ENCODE data around the gene CLDN24. TPM values are rescaled to one million over a fixed set of nuclear protein-coding genes. Genes with fewer than 3 reads are reported as not detected.

Gene CLDN24
- total RNA-seq, 2 donors from 2014 or later = not detected

DNA sequence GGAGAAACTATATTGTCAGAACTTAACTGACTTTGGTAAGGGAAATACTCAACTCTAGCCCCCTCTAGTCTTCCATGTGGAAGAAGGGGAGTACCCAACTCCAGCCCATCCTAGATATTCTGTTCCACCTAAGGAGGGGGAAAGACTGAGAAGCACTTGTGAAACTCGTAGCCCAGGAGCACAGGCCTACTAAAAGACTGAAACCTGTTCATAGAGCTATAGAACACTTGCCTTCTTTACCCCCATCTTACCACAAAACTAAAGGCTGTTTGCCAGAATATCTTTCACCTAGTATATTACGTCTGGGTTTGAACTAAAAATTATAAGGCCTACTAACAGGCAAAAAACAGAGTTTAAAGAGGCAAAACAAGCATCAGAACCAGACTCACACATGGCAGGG, 17.7 kb downstream of the CLDN24 start:
- Histone ChIP-seq H3K9me3 (ENCODE audit: control insufficient read depth, low read length) (peaks cover 13% of the 10 kb centered on the region), H3K27me3 (ENCODE audit: control insufficient read depth, insufficient read depth, low read length, poor library complexity, severe bottlenecking) (no peaks in the 10 kb centered on the region), H3K27ac (ENCODE audit: low read depth, low read length) (no peak overlapping the region), H3K9ac (ENCODE audit: extremely low read depth, low read length, poor library complexity, severe bottlenecking) (no peak overlapping the region), H3K36me3 (ENCODE audit: control insufficient read depth, insufficient read depth, low read length) (peaks cover 94% of the 10 kb centered on the region), H3K4me3 (ENCODE audit: low read length) (no peak overlapping the region), H3K4me1 (ENCODE audit: control insufficient read depth, insufficient read depth, low read length) (no peaks in the 10 kb centered on the region)
- TF ChIP-seq, protein P1, sequence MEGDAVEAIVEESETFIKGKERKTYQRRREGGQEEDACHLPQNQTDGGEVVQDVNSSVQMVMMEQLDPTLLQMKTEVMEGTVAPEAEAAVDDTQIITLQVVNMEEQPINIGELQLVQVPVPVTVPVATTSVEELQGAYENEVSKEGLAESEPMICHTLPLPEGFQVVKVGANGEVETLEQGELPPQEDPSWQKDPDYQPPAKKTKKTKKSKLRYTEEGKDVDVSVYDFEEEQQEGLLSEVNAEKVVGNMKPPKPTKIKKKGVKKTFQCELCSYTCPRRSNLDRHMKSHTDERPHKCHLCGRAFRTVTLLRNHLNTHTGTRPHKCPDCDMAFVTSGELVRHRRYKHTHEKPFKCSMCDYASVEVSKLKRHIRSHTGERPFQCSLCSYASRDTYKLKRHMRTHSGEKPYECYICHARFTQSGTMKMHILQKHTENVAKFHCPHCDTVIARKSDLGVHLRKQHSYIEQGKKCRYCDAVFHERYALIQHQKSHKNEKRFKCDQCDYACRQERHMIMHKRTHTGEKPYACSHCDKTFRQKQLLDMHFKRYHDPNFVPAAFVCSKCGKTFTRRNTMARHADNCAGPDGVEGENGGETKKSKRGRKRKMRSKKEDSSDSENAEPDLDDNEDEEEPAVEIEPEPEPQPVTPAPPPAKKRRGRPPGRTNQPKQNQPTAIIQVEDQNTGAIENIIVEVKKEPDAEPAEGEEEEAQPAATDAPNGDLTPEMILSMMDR (conservative IDR thresholded peaks at IDR 0.05) = no peak
- H3K36me3 Mint-ChIP-seq (ENCODE audit: low read depth) = peaks cover 65% of the 10 kb centered on the region
- peaks cover 2% of the 10 kb centered on the region for H3K9me3 Mint-ChIP-seq
- WGBS, 2 experiments (ENCODE audit: insufficient coverage in 1 of 2, insufficient read length in 1 of 2) = 86 to 96% methylated on average over 1 to 2 of the region's 2 CpGs
- H3K27ac Mint-ChIP-seq = no peak overlapping the region
- H3K4me1 Mint-ChIP-seq = no peaks in the 10 kb centered on the region
- DNase-seq = no peak
- no peaks in the 10 kb centered on the region for H3K27me3 Mint-ChIP-seq (ENCODE audit: insufficient read depth)
- H3K4me3 Mint-ChIP-seq = no peak overlapping the region

DNA sequence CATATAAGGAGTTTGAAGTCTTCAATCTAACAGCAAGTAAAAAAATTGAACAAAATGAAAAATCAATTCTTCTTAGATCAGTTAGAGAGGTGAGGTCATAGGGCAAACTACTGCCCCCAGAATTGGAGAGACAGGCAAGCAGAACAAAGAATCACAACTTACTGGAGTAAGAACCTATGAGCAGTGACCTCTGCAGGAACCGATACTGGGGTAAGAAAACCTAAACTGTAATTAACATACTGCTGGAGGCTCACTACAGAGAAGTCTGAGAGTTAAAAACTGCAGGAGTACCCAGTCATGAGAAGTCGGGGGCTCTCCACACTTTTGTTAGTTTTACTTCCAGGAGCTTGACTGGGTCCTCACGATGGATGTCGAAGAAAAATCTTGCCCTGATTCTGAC, 18.2 kb downstream of the CLDN24 start:
- 64 to 72% methylated on average over 4 of the region's 4 CpGs for WGBS, 2 experiments (ENCODE audit: insufficient coverage in 1 of 2, insufficient read length in 1 of 2)
- no peak overlapping the region for H3K4me3 Mint-ChIP-seq
- peaks cover 66% of the 10 kb centered on the region for H3K36me3 Mint-ChIP-seq (ENCODE audit: low read depth)

DNA sequence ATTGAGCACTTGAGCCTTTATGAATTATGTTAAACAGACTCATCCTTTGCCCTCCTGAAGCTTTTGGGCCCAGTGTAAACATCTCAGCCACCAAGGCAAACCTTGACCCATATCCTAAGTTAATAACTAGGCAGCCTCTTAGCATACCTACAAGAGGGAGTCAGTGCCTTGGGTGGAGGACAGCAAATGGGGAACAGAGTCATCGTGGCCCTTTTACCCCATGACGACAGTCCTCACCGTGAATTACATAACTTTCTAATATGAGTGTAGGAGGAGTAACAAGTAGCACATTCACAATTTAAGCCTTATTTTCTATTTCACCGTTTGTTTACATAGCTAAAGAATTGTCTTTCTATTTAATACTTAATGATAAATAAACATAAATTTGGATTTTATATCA, 18.9 kb downstream of the CLDN24 start:
- Histone ChIP-seq H3K4me3 (ENCODE audit: low read length) (no peak overlapping the region), H3K27me3 (ENCODE audit: control insufficient read depth, insufficient read depth, low read length, poor library complexity, severe bottlenecking) (no peaks in the 10 kb centered on the region), H3K9ac (ENCODE audit: extremely low read depth, low read length, poor library complexity, severe bottlenecking) (no peak overlapping the region), H3K4me1 (ENCODE audit: control insufficient read depth, insufficient read depth, low read length) (no peaks in the 10 kb centered on the region), H3K9me3 (ENCODE audit: control insufficient read depth, low read length) (peaks cover 8% of the 10 kb centered on the region), H3K36me3 (ENCODE audit: control insufficient read depth, insufficient read depth, low read length) (peaks cover 94% of the 10 kb centered on the region), H3K27ac (ENCODE audit: low read depth, low read length) (no peak overlapping the region)
- TF ChIP-seq, protein P1 (conservative IDR thresholded peaks at IDR 0.05) = no peak
- Mint-ChIP-seq H3K9me3 (peaks cover 2% of the 10 kb centered on the region), H3K4me3 (no peak overlapping the region), H3K27me3 (ENCODE audit: insufficient read depth) (no peaks in the 10 kb centered on the region), H3K4me1 (no peaks in the 10 kb centered on the region), H3K36me3 (ENCODE audit: low read depth) (peaks cover 65% of the 10 kb centered on the region), H3K27ac (no peak overlapping the region)
- DNase-seq = no peak
- WGBS, 2 experiments (ENCODE audit: insufficient coverage in 1 of 2, insufficient read length in 1 of 2) = 92% methylated on average over 3 of the region's 4 CpGs; no CpG with 5 or more reads in 1 of the 2 experiments

More for the DNA sequence above, 18.2 kb downstream of the CLDN24 start:
- no peak overlapping the region for H3K9ac ChIP-seq (ENCODE audit: extremely low read depth, low read length, poor library complexity, severe bottlenecking)
- no peaks in the 10 kb centered on the region for H3K4me1 ChIP-seq (ENCODE audit: control insufficient read depth, insufficient read depth, low read length)
- Mint-ChIP-seq H3K9me3 (peaks cover 2% of the 10 kb centered on the region), H3K27me3 (ENCODE audit: insufficient read depth) (no peaks in the 10 kb centered on the region), H3K27ac (no peak overlapping the region), H3K4me1 (no peaks in the 10 kb centered on the region)
- no peak overlapping the region for H3K27ac ChIP-seq (ENCODE audit: low read depth, low read length)
- no peak for DNase-seq
- no peak overlapping the region for H3K4me3 ChIP-seq (ENCODE audit: low read length)
- H3K27me3 ChIP-seq (ENCODE audit: control insufficient read depth, insufficient read depth, low read length, poor library complexity, severe bottlenecking) = no peaks in the 10 kb centered on the region
- peaks cover 12% of the 10 kb centered on the region for H3K9me3 ChIP-seq (ENCODE audit: control insufficient read depth, low read length)
- TF ChIP-seq, protein P1 (conservative IDR thresholded peaks at IDR 0.05) = no peak
- H3K36me3 ChIP-seq (ENCODE audit: control insufficient read depth, insufficient read depth, low read length) = peaks cover 94% of the 10 kb centered on the region
